Suppressor macrophage (primary cell): ENCODE data around the gene BARHL1.

Experiments used
- DNase-seq, 4 experiments: peaks; one replicate each; pipeline ENCODE4 v3.0.0-alpha.2; 2020 to 2022
- total RNA-seq, 17 experiments: gene quantifications; one replicate each; lab custom pipeline; 2026; ENCODE audit warnings: mixed read lengths in 6 of 17, inconsistent platforms in 3 of 17; lab: John Stamatoyannopoulos, UW

Gene BARHL1
- total RNA-seq: 0 to 1.4 (median 0) reads per million in 17 experiments

DNA sequence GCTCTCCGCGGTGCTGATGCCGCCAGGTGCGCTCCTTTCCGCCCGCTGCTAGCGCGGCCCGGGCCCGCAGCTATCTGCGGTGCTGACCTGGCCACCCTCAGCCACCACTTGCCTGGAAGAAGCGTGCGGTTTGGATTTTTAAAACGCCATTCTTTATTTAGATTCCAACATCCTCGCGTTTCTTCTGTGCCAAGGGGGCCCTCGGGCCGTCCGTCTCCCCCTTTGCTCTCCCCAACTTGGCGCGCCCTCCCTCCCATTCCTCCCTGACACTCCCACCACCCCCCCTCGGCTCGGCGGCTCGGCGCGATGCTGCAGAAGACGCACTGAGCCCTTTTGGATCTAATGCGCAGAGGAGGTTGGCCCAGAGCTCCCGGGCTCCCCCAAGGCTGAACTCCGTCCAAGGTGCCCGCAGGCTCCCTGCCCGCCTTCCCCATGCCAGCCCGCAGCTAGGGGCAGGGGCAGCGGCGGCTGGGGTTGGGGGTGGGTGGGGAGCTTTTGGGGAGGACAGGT lies at the start of gene BARHL1:
BARHL1 (plus strand) TSS at position 331 of the 510 bp plus-strand sequence. CDS start 192 bp downstream, outside the sequence.
- no peak for DNase-seq

DNA sequence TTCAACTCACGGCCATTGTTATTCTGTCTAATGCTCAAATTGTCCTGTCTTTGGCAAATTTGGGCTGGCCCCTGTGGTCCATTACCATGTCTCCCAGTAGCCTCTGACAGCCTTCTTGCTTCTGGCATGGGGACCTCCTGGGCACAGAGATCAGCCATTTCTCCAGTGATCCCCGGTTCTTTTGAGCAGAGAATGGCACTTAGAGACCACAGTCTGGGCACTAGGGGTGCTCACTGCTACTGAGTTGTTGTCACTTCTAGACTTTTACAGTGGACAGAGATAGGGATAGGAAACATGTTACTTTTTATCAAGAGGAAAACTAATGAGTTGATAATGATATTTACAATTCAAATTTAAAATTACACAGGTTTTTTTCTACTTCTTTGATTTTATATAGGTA lies 47.6 kb upstream of the BARHL1 start:
- no peak for DNase-seq

DNA sequence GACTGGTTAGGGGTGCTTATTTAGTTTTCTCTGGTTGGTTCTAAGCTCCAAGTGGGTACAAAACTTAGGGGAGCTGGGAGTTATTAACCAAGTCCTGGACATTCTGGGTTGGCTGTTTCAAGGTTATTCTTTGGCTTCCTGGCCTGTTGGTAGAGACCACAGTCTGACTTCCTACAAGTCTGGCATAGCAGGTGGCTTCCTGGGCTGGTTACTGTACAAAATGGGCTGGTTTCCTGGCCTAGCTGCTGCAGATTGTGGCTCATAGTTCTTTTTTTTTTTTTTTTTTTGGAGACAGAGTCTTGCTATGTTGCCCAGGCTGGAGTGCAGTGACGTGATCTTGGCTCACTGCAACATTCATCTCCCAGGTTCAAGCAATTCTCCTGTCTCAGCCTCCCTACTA lies 46.3 kb upstream of the BARHL1 start:
- DNase-seq: no peak

DNA sequence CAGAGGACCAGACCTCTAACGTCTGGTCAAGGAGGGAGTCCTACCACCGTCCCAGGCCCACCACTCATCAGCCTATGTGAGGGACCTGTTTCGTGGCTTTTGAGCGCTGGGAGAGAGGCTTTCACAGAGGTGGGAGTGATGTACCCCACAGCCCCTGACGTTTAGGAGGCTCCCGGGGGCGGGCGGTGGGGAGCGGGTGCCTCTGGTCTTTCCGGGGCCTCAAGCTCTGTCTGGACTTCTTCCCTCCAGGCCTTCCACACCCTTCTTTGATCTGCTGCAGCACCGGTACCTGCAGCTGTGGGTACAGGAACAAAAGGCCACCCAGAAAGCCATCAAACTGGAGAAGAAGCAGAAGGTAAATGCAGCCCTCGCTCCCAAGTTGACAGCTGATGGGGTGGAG lies 45.1 kb upstream of the BARHL1 start:
- DNase-seq: no peak

DNA sequence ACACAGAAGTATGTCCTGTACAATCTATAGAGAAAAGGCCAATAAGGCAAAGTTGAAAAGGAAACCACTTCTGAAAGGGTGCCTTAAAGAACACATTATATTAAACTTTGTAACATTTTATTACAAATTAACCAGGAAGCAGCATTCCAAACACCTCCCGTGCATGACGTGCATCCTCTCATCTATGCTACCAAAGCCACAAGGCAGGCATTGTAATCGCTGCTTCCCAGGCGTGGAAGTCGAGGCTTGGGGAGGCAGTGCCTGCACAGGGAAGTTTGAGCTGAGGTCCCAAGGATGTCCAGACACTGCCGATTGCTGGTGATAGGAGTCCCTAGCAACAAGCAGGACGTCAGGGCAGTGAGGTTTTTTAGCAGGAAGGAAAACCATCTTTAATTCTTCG lies 44.3 kb upstream of the BARHL1 start:
- no peak for DNase-seq

DNA sequence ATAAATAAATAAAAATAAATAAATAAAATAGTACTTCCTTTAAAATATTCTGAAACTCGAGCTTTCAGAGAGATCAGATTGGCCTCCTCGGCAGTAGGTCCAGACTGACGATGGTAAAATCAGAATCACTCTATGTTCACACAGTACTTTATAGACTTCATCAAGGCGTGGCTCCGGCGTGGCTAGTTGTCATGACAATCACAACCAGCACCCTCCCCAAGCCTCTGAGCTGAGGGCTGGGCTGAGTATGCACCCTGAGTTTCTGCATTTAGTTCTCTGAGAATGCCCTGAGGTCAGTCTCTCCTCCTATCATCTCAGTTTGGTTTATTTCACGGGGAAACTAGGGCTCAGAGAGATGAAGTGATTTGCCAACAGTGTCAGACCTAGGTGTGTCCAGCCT lies 43.3 kb upstream of the BARHL1 start:
- DNase-seq: no peak

DNA sequence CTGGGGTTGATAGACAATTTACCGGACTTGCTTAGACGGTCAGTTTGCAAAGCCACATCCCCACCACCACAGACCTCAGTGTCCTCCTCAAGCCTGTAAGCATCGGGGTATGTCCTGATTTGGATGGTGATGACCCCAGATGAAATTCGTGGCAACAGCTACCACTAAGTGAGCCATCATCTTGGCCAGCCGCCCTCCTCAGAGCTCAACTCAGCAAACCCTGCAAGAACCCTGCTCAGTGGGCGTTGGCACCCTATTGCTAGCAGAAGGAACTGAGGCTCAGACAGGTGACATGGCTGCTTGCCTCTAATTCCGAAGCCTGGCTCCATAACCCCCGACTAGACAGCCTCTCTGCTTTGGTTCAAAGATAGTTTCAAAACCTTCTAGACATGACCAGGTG lies 41.4 kb upstream of the BARHL1 start:
- no peak for DNase-seq

DNA sequence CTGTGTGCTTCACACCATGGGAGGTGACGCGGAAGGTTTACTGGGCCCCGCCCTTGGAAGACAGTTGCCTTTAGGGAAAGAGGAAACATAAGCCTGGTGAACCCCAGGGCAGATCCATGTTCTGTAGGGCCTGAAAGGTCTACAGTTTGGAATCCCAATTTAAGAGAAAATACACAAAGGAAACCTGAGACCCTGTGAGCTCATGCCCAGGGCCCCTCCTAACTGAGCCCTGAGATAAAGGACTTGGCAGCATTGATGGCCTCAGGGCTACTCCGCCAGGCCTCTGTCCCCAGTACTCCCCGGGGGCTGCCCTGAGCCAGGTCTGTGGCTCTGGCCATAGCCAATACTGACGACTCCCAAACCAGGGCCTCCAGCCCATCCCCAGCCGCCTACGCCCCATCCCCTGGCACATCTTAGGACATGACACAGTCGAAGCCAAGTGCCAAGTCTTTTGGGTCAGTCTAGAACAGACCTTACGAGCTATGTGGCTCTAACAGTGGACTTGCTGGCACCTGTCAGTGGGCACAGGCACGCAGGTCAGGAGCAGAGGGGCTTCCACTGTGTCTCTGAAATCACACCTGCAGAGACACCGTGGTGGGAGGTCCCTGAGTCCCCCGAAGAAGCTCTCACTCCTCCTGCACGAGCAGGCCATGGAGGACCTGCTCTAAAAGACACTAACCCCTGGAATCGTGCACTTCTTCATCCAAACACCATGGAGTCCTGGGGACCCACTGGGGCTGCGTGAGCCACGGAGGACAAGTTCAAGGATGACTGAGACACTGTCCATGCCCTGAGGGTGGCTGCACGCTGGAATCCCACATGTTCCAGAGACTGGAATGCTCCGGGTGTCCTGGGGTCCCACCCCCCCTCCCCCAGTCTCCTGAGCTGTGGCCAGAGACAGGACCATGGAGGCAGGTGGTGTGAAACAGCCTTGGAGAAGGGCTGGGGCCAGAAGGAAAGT lies 40.3 kb upstream of the BARHL1 start:
- DNase-seq: no peak

DNA sequence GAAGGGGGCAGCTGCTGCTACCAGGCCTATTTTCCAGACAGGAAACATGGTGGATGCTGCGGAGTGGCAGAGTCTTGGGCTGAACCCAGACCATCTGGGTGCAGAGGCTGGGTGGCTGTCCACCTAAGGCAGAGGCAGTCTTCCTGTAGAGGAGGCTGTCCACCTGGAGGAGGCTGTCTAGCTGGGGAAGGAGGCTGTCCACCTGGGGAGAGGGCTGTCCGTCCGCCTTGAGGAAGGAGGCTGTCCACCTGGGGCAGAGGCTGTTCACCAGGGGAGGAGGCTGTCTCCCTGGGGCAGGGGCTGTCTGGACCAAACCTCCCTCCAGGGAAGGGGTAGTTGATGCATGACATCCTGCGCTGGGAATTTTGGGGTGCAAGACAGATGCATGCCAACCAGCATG lies 39.2 kb upstream of the BARHL1 start:
- no peak for DNase-seq

DNA sequence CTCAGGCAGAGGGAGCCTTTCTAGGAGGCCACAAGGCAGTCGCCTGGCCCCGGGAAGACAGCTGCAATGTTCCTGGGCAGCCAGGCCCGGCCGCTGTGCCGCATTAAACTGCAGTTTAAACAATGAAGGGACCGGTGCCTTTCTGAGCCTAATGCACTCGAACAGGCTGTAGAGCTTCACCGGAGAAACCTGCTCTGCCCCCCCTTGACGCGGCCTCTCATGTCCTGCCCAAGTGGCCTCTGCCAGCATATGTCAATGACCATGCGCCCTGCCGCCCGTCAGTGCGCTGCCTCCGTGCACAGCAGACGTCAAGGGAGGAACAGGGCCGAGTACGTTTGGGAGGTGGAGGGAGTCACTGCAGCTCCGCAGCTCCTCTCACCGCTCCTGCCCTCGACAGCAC lies 38.4 kb upstream of the BARHL1 start:
- DNase-seq: no peak

DNA sequence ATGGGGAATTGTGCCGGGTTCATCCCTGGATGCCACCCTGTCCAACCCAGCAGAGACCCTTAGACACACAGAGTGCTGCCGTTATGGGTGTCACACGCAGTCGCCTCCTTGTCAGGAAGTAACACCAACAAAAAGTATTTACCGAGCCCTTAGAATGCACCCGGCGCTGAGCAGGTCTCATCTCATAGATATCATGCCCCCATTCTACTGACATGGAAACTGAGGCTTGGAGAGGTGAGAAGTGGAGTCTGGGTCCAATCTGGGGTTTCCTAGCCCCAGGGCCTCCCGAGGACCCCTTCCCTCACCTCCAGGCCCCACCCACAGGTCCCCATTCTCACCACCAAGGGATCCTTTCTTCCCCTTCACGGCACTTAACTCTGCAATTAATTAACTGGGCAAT lies 36.8 kb upstream of the BARHL1 start:
- DNase-seq: no peak

DNA sequence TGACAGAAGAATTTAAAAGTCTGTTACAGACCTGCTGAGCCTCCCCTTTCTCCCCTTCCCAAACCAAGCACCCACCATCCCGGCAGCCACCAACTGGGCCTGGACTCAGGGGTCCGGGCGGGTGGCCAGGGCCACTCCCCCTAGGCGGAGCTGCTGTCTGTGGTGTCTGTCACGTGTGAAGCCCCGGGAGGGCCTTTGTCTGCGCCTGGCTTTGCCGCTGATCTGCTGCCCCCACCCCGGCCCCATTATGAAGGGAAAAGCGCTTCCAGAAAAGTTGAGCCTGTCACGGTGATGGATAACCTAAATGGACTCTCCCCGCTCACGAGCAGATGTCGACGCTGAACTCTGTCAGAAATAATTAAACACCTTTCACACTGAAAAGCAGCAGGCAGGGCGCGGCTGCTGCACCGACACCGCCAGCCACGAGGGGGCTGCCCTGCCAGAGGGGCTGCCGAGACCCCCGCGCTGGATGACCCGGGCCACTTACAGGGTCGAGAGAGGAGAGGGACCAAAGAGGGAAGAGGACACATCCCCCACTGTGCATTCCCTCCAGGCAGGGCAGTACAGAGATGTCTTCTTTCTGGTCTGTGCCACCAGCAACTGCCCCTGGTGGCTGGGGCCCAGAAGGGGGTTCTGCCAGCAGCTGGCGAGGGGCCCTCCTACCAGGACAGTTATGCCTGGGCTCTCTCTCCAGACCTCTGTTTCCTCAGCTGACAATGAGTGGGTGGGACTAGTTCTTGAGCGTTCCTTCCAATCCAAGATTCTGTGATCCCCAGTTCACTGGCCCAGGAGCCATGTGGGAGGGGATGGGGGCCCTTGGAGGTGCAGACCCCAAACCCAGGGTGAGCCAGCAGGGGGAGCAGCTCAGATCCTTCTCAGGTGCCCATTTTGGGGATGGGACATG lies 36.0 kb upstream of the BARHL1 start:
- no peak for DNase-seq

DNA sequence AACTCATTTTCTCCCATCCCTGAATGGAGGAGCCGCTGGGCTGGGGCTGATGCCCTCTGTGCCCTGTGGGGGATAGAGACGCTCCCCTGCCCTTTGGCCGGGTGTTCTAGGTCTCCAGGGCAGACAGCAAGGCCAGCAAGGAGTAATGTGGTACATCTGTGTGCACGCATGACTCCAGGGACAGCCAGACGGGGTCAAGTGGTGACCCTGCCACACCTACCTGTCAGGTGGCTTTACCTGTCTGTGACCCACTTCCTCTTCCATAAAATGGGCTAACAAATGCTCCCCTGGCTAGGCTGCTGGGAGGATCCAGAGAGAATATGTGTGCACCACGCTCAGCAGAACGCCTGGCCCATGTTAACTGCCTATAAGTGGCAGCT lies 35.4 kb upstream of the BARHL1 start:
- DNase-seq: no peak

DNA sequence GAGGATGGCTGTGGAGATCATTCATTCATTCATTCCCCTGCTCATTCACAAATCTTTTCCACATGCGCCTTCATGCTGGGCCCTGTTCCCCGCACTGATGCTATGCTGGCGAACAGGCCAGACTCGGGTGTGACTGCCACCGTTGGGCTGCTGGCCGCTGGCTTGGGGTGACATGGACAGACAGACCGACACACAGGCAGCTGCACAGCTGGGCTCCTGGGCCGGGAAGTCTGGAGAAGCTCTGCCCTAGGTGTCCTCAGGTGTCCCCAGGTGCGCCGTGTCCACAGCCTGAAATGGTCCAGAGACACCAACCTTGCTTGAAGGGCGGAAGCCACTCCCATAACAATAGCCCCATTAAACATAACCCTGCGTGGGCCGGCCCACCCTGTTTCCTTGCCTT lies 35.0 kb upstream of the BARHL1 start:
- no peak for DNase-seq

DNA sequence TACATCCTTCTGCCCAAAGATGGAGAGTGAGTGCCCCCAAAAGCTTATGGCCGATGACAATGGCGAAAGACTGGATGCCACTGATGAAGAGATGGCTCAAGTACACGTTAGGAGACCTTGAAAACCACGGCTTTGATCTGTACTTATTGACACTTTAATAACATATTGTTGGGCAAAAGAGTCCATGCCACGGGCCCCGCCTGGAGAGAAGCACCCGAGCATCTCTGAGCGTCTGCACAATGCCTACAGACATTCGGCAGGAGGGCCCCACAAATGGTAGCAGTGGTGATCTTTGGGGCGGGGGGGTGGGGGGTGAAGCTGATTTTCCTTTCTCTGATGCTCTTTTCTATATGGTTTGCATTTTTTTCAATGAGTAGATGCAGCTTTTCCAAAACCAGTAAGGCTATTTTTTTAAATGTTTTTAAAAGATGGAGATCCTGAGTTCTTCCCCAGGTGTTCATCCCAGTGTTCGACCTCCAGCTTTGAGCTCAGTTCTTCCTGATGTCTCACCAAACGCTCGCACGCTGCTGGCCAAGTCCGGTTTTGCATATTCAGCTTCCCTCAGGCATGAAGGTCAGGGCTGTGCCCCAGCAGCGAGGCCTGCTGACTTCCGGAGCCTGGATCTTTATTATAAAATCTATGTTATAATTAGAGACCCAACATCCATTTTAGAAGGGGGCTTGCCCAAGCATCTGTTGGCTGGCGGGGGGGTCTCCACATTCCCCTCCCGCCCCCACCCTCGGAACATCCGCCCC lies 34.3 kb upstream of the BARHL1 start:
- DNase-seq: no peak

DNA sequence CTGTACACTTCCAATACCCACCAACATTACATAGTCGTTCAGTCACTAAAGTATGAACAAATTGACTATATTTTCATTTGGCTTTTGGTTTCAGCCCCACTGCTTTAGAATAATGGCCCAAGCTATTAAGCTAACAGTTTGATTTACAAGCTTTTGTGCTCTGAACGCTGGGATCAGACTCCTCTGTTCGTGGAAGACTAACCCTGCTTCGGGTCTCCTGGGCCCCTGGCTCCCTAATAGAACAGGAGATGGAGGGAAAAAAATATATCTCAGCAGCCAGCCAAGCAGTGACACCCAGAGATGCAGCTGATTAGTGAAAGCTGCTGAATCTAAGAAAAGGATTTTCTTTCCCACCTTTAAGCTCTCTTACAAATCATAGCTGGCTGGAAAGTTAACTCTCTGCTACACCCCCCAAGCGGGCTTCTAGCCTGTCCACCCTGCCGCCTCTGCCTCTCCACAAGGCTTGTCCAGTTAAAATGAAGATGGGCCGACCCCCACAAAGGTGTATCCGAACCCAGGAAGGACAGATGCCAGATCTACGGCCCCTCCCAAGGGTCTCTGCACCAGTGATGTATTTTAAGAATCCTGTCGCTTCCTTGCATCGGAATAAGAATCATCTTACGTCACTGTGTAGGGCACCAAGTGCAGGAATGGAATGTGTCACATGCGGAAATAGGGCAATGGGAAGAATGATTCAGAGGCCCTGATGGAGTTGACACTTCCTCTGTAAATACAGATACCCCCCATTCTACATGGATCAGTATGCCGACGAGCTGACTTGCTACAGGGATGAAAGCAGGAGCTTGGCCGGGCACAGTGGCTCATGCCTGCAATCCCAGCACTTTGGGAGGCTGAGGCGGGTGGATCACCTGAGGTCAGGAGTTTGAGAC lies 33.4 kb upstream of the BARHL1 start:
- DNase-seq: no peak

DNA sequence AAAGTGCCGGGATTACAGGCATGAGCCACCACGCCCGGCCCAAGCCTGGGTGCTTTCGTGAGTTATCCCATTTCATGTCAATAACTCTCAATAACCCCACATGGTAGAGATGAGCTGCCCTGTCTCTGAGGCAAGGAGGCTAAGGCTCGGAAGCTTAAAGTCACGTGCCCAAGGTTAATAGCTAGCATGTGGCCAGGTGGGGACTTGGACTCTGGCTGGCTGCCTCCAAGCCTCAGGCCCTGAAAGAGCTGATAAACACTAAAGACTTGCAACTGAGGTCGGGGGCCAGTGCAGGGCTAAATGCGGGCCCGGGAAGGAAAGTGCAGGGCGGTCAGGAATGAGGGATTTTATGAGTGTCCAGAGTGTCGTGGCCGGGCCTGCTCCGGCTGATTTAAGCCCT lies 30.9 kb upstream of the BARHL1 start:
- no peak for DNase-seq

DNA sequence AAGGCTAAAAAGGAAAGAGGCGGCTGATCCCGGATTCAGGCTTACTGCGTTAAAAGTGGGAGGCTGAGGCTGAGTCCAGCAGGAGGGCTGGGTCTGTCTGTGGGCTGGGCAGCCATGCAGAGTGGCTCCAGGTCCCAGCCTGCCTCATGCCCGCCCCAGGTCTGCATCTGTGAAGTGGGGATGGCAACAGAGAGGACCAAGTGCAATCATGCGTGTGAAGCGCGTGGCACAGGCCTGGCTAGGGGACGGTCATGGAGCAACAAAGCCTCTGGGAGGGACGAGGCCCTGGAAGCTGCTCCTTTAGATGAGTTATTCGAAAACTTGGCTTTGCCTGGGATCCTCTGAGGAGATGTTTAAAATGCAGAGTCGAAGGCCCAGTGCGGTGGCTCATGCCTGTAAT lies 30.4 kb upstream of the BARHL1 start:
- no peak for DNase-seq

DNA sequence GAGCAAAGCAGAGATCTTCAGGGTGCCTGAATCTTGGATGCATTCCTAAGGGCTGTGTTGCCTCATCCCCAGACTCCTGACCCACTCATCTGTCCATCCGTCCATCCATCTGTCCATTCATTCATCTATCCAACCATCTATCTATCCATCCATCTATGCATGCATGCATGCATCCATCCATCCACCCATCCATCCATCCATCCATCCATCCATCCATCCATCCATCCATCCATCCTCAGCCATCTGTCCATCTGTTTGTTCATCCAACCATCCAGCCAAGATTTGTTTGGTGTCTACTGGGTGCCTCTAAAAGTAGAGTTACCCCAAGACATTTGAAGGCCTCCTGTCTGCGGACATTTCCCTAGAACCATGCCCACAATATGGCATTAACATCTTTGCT lies 27.7 kb upstream of the BARHL1 start:
- DNase-seq: no peak

DNA sequence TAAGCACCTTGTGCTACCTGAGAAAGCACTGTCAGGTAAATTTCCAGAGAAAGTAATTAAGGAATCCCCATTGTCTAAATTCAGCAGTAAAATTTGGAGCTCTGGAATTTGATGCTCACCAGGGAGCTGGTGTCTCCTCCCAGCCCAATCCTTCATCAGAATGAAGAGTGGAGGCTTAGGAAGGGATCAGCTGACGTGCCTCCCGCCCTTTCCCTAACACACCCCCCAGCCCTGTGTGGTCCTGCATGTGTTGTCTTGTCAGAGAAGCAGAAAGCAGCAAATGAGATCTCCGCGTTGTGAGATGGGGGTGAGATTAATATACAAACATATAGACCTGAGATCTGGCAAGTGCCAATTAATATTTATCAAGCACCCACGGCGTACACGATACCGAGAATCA lies 26.9 kb upstream of the BARHL1 start:
- no peak for DNase-seq

DNA sequence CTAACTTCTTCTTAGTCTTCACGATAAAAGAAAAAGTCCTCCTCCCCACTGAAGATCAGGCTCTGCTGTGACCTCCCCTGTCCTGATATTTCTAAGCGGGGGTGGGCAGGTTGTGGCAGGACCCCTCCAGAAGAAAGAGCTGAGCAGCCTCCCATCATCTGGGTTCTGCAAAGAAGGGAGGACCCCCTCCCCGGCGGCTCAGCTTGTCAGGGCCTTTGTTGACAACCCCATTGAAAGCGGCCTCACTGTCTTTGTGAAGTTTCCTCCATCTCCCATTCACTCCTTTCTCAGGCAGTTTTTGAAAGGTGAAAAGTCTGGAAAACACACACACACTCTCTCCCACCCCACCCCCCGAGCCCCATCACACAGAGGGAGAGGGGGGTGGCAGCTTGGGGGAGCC lies 26.2 kb upstream of the BARHL1 start:
- DNase-seq: no peak

DNA sequence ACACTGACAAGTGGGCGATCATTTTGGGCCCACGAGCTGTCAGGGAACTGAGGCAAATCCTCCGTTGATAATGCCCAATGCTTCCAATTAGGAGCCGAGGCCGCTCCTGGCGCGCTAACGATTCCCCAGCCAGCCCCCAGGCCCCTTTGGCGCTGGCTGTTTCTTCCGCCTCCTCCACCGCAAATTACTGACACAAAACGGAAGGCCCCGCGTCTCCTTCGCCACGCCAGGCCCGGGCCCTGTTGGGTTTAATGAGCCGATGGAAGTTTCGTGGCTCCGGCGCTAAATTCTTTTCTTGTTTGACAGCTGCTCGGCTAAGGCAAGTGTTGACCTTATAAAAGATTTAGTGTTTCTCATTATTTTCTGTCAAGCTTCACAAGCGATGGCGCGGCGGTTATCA lies 25.7 kb upstream of the BARHL1 start:
- DNase-seq: no peak
